ENCODE measurements around the gene CTIF.

Gene CTIF

DNA sequence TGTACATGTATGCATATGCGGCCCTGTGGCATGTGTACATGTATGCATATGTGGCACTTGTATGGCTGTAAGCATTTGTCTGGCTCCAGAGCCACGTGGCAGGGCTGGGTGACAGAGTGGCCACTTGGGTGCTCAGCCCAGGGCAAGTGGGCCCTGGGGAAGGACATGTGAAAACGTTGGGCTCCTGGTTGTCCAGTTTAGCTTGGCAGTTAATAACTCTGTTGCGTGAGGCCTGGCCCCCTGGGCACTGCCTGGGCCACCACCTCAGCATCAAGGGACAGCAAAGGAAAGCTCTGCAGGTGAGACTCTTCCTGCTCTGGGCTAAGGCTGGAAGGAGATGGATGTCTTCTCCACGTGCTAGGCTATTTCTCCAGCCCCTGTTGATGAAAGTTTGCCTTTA lies 119.9 kb downstream of the CTIF start:
- Mint-ChIP-seq H3K27me3 (peaks cover 1% of the 10 kb centered on the region), H3K27ac (no peak overlapping the region), H3K36me3 (no peaks in the 10 kb centered on the region), H3K4me1 (no peaks in the 10 kb centered on the region), H3K4me3 (no peak overlapping the region), H3K9me3 (no peaks in the 10 kb centered on the region)

GRCh38 chr18:48659188-48660009 lies 120.6 kb downstream of the CTIF start:
- Mint-ChIP-seq H3K4me3 (no peak overlapping the region), H3K27ac (no peak overlapping the region), H3K9me3 (no peaks in the 10 kb centered on the region), H3K36me3 (no peaks in the 10 kb centered on the region), H3K27me3 (peaks cover 2% of the 10 kb centered on the region), H3K4me1 (no peaks in the 10 kb centered on the region)

GRCh38 chr18:48660346-48661228 lies 121.8 kb downstream of the CTIF start:
- H3K27ac Mint-ChIP-seq = peak overlapping the region; percentile 1
- no peaks in the 10 kb centered on the region for H3K9me3 Mint-ChIP-seq
- H3K4me1 Mint-ChIP-seq = no peaks in the 10 kb centered on the region

DNA sequence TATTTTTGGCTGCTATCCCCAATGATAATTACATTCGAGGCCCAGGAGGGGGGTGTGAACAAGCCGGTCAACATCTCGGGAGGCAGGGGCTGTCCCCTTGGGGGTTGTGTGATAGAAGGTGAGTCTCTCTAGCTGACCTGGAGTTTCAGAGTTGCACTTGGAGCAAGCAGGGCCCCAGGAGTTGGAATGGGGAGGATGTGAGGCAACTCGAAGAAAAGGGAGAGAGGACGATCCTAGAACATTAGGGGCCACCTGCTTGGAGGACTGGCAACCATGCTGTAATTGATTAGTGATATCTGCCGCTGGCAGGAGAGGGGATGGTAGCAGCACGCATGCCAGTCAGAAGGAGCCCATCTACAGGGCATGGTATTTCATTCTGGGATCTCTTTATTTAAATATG lies 122.6 kb downstream of the CTIF start:
- Mint-ChIP-seq H3K4me3 (no peak overlapping the region), H3K9me3 (no peaks in the 10 kb centered on the region), H3K27me3 (peaks cover 4% of the 10 kb centered on the region), H3K4me1 (no peaks in the 10 kb centered on the region), H3K27ac (no peak overlapping the region), H3K36me3 (peaks cover 1% of the 10 kb centered on the region)

More at GRCh38 chr18:48660346-48661228, 121.8 kb downstream of the CTIF start:
- Mint-ChIP-seq H3K36me3 (peaks cover 1% of the 10 kb centered on the region), H3K4me3 (no peak overlapping the region), H3K27me3 (peaks cover 4% of the 10 kb centered on the region)

DNA sequence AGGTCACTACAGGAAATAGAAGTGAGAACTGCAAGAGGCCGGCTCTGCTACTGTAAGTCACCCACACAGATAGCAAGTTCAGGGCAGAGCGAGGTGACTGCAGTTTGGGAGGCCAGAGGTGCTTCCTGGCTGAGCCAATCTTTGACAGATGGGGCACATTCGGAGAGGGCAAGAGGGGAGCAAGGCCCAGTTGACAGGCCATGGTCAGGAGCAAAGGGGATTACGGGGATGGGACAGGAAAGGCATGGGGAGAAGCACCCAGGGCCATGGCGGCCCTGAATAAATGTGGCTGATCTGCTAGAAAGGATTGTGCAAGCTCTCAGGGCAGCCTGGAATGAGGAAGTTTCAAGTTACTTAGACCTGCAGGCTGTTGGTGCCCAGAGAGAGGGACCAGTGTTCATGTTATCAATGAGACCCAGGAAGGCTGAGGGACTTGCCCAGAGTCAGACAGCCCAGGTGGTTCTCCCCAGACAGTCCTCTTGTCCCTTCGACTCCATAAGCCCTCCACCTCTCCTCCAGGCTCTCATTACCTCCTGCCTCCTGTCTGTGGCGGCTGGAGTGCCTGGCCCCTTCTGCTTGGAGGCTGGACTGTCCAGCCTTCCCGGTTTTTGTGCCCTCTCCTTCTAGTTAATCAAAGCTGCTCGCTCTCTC lies 123.3 kb downstream of the CTIF start:
- H3K27ac Mint-ChIP-seq = no peak overlapping the region

GRCh38 chr18:48663096-48663930 lies 124.5 kb downstream of the CTIF start:
- peaks cover 4% of the 10 kb centered on the region for H3K27me3 Mint-ChIP-seq
- H3K27ac Mint-ChIP-seq = no peak overlapping the region

More for the DNA sequence above, 123.3 kb downstream of the CTIF start:
- Mint-ChIP-seq H3K9me3 (no peaks in the 10 kb centered on the region), H3K36me3 (peaks cover 1% of the 10 kb centered on the region), H3K4me1 (no peaks in the 10 kb centered on the region), H3K27me3 (peaks cover 4% of the 10 kb centered on the region), H3K4me3 (no peak overlapping the region)

DNA sequence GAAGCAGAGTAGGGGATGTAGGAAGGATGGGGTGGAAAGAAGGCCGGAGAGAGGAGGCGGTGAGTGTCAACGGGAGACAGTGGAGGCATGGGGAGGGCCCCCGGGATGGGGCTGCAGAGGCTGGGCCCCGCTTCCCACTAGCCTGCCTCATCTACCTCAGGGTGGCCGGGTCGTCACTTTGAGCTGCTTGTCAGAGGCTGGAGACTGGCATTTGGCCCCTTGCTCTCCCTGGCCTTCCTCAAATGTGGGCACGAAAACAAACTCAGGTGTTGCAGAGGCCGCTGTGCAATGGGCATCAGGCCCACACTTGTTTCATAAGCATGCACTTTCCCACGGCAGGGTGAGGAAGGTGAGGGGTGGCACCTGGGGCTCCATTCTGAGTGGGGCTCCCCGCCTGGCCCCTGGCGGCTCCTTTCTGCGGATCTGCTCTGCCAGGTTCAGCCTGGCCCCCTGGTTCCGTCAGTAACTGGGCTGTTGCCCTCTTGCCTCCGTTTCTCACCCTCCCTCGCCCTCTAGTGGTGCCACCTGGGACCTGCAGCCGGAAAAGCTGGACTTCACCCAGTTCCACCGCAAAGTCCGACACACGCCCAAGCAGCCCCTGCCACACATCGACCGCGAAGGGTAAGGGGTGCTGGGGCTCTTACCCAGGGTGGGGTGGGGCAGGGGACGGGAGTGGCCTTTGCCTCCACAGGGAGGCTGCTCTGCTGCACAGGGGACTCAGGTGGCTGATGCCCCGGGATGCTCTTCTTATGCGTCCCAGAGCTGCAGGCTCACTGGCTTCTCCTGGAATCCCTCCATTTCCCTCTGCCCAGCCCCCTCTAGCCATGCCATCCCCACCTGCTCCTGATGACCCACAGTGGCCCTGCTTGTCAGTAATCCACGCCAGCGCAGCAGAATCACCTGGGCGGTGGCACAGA lies 125.4 kb downstream of the CTIF start:
- no peak overlapping the region for H3K4me3 Mint-ChIP-seq
- peaks cover 1% of the 10 kb centered on the region for H3K36me3 Mint-ChIP-seq
- no peaks in the 10 kb centered on the region for H3K4me1 Mint-ChIP-seq

More at GRCh38 chr18:48663096-48663930, 124.5 kb downstream of the CTIF start:
- no peak overlapping the region for H3K4me3 Mint-ChIP-seq
- H3K36me3 Mint-ChIP-seq = peaks cover 1% of the 10 kb centered on the region
- no peaks in the 10 kb centered on the region for H3K4me1 Mint-ChIP-seq
- no peaks in the 10 kb centered on the region for H3K9me3 Mint-ChIP-seq

GRCh38 chr18:48665654-48666053 lies 126.8 kb downstream of the CTIF start:
- Mint-ChIP-seq H3K4me1 (no peaks in the 10 kb centered on the region), H3K27me3 (peaks cover 4% of the 10 kb centered on the region), H3K36me3 (peaks cover 1% of the 10 kb centered on the region), H3K27ac (no peak overlapping the region), H3K4me3 (no peak overlapping the region), H3K9me3 (no peaks in the 10 kb centered on the region)

More for the DNA sequence above, 125.4 kb downstream of the CTIF start:
- no peak overlapping the region for H3K27ac Mint-ChIP-seq
- peaks cover 4% of the 10 kb centered on the region for H3K27me3 Mint-ChIP-seq
- H3K9me3 Mint-ChIP-seq = no peaks in the 10 kb centered on the region

GRCh38 chr18:48666613-48667012 lies 127.8 kb downstream of the CTIF start:
- Mint-ChIP-seq H3K36me3 (peaks cover 5% of the 10 kb centered on the region), H3K4me1 (no peaks in the 10 kb centered on the region), H3K27ac (no peak overlapping the region), H3K27me3 (peaks cover 4% of the 10 kb centered on the region), H3K9me3 (no peaks in the 10 kb centered on the region), H3K4me3 (no peak overlapping the region)

DNA sequence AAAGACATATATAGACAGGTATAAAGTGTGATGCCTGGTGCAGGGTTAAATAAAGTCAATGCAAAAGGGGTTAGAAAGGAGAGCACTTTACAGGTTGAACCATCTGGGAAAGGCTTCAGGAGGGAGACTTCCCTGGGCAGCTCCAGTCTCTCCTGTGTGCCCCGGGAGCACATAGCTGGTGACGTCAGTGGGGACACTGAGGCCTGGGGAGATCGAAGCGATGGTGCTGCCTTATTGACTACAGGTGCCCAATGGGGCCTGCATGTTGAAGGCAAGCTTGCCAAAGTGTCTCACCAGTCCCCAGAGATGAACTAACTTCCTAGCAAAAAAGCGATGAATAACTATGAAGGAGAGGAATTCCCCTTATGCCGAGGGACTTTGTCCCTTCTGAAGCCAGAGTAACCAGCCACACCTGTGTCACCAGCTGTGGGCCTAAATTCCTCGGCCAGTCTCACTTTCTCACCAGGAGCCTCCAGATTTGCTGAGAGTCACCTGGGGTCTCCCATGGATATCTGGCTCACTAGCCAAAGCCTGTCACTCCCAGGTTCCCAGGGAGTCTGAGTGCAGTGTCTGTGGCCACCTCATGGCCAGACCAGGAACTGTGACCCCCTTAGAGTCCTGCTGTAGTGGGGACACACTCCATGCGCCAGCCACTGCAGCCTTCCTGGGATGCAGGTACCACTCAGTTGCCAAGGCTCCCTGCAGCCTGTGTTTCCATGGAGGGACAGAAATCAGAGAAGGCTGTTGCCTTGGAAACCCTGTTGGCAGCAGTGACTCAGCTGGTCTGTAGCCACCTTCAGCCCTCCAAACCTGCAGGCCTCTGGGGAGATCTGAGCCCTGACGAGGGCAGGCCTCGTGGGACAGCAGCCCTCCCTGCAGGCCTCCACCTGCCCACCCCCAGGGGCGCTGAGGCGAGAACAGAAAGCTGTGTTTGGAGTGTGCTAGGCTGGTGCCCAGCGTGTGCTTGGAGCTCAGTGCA lies 128.7 kb downstream of the CTIF start:
- no peaks in the 10 kb centered on the region for H3K4me1 Mint-ChIP-seq
- H3K27ac Mint-ChIP-seq = no peak overlapping the region
- H3K36me3 Mint-ChIP-seq = peaks cover 7% of the 10 kb centered on the region
- H3K4me3 Mint-ChIP-seq = no peak overlapping the region
- no peaks in the 10 kb centered on the region for H3K9me3 Mint-ChIP-seq
- peaks cover 4% of the 10 kb centered on the region for H3K27me3 Mint-ChIP-seq

DNA sequence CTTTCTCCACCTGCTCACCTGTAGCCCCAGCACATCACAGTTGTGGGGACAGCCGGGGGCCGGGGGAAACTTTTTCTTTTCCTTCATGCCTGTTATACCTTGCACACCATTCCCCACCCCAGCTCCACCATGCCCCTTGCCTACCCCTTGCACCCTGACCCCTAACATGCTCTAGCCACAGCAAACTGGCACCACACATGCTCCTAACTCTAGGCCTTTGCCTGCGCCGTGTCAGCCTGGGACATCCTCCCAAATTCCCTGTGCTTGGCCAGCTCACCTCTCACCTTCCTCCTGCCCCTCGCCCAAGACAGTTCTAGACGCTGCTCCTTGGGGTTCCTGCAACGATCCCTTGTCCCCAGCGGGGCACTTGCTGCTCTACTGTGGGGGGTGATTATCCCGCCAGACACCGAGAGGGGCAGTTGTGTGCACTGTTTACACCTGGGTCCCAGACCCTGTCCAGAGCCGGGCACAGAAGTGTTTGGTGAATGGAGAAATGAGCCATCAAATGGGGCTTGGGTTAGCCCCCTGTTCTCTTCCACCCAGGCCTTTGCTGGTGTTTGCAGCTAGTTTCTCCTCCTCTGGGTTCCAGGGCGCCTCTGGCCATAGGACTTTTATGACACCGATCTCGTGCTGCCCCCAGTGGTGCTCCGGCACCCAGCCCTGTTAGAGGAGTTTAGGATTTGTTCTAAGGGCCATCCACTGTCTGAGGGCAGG lies 129.8 kb downstream of the CTIF start:
- peaks cover 7% of the 10 kb centered on the region for H3K36me3 Mint-ChIP-seq
- H3K4me1 Mint-ChIP-seq = no peaks in the 10 kb centered on the region
- H3K27ac Mint-ChIP-seq = peak overlapping the region; percentile 35

DNA sequence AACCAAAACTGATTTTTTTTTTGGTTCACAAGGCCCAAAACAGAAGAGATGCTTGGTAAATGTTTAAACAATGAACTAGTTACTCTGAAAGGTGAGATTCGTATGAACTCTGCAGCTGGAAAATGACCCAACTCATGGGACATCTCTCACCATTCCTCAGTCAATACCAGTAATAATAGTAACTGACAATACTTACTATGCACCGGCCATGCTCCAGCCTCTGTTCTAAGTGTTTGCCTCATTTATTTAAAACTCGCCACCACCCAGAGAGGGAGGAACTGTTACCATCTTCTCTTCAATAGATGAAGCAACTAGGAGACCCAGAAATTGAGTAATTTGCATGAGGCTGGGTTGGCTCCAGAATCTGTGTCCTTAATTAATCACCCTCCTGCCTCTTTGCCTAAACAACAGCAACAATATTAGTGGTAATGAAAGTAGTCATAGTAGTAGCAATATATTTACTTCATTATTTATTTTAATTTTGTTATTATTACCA lies 130.4 kb downstream of the CTIF start:
- H3K27ac Mint-ChIP-seq = no peak overlapping the region
- H3K36me3 Mint-ChIP-seq = peaks cover 7% of the 10 kb centered on the region
- H3K4me3 Mint-ChIP-seq = no peak overlapping the region
- H3K4me1 Mint-ChIP-seq = no peaks in the 10 kb centered on the region
- H3K9me3 Mint-ChIP-seq = no peaks in the 10 kb centered on the region
- peaks cover 2% of the 10 kb centered on the region for H3K27me3 Mint-ChIP-seq

More for the DNA sequence above, 129.8 kb downstream of the CTIF start:
- Mint-ChIP-seq H3K27me3 (peaks cover 4% of the 10 kb centered on the region), H3K9me3 (no peaks in the 10 kb centered on the region), H3K4me3 (no peak overlapping the region)

All from activated naive CD4-positive, alpha-beta T cell treated with anti-CD3 and anti-CD28 coated beads, Interleukin-2, amount 50 U/mL, for 24 hours (primary cell).